Activated CD4-positive, CD25-positive, alpha-beta regulatory T cell treated with anti-CD3 and anti-CD28 coated beads, Interleukin-2, amount 50 U/mL, for 24 hours (primary cell): ENCODE measurements around the gene CEMIP2.

Experiments used
- ATAC-seq, 2 donors: fragments of 150-1000 bp; cut with Tn5 transposase; one replicate each; pipeline ENCODE4 v1.10.0; 2021; ENCODE audit warnings: mild to moderate bottlenecking in 1 of 2, moderate library complexity in 1 of 2

CEMIP2 gene

DNA sequence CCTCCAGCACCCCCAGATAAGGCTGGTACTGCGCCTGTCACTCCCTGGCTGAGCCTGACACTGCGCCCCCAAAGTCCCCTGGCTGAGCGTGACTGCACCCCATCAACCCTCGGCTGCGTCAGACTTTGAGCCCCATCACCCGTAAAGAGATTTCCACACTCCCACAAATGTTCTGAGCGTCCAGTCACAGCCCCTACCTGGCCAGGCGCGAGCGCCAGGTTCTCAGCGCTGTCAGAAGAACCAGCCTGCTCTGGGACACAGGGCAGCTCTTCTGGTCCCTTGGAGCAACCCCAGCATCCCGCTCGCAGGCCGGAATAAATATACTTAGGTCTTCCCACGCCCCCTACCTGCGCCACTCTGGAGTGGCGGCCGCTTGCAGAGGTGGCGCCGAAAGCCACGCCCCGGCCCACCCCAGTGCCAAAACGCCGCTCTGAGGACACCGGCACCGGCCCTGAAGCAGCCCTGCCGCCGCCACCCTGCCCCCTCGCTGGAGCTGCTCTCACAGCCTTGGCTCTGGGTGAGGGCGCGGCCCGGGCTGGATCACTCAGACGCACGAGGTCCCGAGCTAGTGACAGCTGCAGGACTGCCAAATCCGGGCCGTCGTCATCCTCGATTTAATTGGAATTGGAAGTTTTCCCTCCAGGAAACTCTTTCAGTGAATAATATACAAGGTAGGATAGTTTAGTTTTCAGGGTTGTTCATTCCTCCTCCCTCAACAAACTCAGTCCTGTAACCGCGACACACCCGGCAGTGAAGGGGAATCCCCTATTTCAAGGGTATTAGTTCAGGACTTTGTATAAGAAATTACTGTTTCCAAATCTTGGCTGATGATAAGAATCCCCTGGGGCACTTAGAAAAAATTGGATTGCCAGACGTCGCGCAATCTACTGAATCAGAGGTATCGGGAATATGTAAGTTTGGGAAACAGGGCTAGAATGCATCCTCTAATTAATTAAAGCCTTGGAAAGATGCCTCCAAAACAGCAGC lies 1.2 kb upstream of the CEMIP2 start:
- peak; percentile 11 to 14 for ATAC-seq

DNA sequence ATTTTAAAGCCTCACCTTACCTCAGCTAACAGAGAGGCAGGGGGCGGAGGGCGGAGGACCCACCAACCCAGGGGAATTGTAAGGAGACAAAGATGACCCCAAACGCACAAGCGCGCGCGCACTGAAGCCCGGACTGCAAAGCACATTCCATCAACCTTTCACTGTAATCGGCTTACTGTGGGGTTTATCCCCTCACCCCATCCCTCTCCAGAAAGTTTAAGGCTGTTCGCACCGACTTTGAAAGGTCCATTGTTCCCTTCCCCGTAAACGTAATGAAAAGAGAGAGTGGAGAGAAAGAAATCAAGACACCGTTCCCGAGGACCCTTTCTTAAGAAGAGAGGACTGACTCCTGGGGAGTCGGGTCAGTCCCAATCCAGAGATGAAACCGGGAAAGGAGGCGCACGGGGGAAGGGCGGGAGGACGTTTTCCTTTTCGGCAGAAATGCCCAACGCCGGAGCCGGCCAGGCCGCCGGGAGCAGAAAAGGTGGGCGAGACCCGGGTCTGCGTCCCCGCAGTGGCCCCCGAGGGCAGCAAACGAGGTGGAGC lies 464 bp downstream of the CEMIP2 start:
- no peak for ATAC-seq

DNA sequence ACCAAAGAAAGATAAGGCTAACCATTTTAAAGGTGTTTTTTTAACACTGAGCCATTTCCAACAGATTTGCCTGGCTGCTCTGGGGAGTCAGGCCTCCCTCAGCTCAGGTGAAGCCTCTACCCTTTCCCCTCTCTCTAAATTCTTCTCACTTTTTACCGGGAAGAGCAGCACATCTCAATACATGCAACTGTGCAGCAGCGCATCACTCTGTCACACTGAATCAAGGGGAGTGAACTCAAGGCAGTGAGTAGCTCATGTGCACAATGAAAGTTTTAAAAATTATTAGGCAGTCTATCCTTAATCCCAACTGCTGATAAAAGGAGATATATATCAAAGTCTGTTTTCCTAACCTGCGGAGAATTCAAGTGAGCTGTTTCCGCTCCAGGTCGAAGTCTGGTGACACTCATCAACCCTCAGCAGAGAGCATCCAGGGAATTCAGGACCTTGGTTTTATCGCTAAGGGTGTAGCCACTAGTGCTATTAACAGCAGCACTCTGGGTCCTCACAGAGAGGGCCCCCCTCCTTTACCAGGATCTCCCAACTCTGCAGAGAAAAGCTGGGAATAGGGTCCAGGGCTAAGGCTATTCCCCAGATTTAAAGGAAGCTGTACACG lies 1.0 kb downstream of the CEMIP2 start:
- no peak for ATAC-seq

DNA sequence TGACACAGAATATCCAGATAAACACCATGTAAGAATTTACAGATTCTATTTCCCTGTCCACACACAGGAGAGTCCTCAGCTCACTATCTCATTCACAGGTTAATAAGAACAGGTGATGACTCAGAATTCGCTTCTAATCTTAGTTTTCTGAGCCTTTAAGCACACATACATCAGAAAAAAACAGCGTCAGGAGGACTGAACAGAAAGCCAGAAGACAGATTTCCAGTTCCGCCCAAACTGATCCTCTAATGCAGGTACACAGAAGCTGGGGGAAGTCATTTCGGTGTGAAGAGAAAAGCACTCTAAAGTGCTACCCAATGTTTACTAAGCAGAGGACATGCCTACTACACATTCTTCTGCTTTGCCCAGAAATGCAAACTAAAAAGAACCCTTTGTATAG lies 1.6 kb downstream of the CEMIP2 start:
- peak; percentile 42 to 50 for ATAC-seq

DNA sequence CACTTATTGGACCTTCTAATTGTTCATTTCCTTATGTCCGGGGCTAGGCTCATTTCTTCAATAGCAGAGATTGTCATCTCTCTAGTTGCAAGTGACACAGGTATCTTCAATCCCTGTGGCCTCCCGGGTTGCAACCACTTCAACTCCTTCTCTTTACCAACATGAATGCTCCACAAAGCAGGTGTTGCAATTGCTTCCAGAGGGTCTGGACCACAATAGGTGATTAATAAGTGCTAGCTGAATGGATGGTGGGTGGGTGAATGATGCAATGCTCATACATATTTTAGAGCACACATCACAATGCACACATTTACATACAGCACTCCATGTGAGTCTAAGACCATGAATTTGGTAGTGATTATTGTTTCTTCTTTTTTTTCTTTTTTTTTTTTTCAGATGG lies 2.6 kb downstream of the CEMIP2 start:
- peak in 1 of 2 donors; percentile 2 for ATAC-seq

DNA sequence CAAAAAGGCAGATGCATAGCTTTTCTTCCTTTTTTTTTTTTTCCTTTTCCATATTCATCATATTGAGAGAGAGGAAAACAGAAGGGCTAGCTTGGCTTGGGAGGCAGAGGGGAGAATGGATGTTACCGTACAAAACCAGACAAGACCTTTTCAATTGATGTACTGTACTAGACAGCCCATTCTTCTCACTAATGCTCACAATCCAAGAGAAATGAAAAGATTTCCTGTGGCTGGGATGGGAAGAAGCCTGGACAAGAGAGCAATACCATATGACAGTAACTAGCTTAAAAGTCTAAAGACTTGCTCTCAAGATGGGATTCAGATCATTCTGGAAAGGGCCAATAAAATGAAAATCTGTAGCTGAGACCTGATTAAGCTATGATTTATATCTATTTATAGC lies 3.4 kb downstream of the CEMIP2 start:
- ATAC-seq: no peak

DNA sequence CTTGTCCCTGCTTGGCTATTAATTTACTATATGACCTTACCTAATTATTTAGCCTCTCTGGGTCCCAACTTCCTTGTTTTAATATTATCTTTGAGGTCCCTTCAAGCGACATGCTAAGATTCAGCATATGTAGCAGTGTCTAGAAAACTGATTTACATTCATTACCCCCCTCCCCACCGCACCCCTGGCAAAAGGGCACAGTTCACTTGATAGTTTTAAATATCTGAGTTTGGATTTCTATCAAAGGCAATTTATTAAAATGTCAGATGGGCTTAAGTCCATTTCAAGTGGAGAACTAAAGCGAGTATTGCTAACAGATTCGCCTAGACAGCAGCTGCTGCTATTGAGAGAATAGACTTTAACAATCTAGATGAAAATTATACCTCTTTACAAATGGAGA lies 3.9 kb downstream of the CEMIP2 start:
- ATAC-seq: no peak

DNA sequence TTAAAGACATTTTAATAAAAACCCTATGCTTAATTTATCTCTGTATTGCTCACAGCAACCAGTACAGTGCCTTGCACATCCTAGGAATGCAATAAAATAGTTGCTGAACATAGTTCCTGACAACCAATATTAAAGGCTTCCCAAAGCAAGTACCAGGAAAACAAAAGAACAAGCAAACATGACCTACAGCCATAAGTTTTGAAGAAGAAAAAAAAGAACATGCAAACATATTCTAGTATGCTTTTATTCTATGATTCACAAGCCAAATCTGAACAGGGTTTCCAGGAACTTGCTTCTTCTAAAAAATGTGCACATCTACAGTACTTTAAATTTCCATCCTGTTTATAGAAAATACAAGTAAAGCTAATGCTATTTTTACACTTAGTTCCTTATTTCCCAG lies 4.5 kb downstream of the CEMIP2 start:
- ATAC-seq: no peak

DNA sequence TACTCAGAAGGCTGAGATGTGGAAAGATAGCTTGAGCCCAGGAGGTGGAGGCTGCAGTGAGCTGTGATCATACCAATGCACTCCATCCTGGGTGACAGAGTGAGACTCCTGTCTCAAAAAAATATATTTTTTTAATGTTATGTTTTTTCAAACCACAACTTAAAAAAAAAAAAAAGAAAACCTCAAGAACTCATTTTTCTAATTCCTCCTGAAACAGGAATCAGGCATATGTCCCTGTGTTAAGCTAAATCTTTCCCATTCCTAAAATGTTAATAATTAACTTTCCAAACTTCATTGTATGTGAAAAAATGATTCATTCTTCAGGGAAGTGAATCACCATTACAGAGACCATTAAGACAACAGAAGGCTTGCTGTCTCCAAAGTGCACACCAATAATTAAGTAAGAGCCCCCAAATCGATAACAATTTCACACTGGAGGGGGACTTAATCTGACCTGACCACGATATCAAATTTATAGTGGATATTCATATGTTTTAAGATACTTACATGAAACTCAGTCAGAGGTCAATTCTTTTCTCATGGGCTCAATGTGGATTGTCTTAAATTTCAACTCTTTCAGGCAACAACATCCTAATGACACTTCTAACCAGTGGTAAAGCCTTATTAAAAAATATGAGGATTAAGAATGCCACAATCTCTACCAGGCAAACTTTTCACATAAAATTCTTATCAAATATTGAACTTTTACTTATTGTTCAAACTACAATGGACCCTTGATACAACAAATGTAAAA lies 5.2 kb downstream of the CEMIP2 start:
- ATAC-seq: no peak

DNA sequence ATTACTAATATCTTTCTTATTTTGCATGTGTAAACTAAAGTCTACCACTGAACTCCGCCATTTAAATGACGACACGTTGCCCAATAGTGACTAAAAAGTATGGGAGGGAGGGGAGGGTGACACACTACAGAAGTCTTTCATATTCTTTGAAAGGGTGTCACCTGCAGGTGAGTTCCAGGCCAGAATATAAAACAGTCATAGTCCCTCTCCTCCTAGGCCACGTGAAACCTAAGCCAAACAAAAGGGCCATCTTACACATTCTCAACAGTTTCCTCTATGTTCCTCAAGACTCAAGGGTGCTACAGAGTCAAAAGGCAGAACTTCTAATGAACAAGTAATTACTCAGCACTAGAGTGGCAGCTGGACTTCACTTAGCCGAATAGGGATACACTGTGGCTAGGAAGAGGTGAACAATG lies 6.4 kb downstream of the CEMIP2 start:
- ATAC-seq: peak; percentile 56 to 57

DNA sequence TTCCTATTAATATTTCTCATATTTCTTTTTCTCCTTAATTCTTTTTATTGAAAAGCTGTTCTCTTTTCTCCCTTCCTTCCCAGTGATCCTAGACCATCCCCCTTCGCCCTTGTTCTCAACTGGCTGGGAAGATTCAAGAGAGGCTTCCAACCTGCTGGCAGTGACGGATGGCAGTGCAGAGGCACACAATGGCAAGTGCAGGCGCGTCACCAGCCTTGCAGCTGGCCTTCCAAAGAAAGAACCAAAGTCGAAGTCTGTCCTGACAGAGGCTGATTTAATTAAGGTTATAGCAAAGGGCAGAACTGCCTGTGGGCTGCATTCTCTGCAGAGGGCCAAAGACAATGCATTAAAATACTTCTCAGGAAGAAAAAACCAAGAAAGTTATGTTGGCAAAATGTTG lies 7.4 kb downstream of the CEMIP2 start:
- no peak for ATAC-seq

DNA sequence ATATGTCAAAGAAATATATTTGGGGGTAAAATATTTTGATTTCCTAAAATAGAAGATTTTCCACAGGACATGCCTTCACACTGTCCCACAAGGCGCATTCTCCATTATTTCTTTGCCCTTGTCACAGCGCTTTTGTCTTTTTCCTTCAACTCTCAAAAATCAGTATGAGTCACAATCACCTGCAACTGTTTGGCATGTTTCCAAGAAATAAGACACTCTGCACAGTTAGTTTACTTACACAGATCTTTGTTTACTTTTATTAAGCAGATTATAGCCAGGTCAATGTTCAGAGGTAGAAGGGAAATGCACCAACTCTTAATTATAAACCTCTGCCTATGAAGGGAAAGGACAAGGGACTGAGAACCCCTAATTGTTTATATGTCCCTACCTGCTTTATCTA lies 9.5 kb downstream of the CEMIP2 start:
- ATAC-seq: no peak

DNA sequence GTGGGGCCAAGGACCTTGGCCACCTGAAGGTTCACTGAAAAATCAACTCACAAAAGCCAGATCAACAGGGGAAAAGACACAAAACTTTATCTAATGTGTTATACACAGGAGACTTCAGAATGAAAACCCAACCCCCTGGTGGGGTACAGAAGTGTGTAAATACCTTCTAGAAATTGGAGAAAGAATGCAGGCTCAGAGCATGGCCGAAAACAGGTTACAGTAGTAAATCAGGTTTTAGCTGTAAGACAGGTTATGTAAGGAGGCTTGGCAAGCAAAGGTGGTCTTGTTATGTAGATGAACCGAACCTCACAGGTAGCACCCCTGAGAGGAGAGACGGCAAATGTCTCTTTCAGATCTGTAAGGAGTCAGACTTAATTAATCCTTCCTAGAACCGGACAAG lies 10.0 kb downstream of the CEMIP2 start:
- no peak for ATAC-seq

DNA sequence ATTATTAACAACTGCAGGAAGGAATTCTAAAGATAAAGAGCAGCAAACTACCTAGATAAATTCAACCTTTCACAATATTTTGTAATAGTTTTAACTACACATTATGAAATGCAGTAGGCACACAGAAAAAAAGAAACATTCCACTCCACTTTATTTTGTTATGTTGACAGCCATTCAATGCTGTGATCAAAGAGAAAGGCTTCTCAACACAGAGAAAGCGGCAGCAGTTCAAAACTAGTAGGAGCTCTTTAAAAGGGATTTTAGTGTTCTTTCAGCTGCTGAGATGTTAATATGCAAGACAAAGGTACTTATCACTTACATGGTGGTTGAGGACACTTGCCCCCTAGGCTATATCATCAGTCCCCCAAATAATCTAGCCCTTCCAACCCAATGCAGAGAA lies 11.6 kb downstream of the CEMIP2 start:
- no peak for ATAC-seq

DNA sequence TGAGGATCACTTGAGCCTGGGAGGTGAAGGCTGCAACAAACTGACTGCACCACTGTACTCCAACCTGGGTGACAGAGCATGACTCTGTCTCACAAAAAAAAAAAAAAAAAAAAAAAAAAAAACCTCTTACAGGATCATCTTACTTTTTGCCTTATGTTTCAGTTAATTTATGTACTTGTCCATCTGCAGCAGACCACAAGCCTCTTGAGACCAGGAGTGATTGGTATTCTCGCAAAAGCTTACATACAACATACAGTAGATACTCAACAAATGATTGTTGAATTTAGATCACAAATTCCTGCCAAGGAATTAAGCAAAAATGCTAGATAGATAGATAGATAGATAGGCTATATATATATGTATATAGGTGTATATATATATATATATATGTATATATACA lies 12.4 kb downstream of the CEMIP2 start:
- no peak for ATAC-seq

DNA sequence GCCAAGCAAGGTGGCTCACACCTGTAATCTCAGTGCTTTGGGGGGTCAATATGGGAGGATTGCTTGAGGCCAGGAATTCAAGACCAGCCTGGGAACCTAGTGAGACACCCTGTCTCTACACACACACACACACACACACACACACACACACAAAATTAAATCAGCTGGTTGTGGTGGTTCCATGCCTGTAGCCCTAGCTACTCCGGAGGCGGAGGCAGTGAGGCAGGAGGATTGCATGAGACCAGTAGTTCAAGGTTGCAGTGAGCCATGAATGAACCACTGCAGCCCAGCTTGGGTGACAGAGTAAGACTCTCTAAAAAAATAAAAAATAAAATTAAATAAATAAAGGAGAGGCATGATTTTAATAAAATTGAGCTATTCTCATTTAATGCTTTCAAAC lies 13.1 kb downstream of the CEMIP2 start:
- no peak for ATAC-seq

DNA sequence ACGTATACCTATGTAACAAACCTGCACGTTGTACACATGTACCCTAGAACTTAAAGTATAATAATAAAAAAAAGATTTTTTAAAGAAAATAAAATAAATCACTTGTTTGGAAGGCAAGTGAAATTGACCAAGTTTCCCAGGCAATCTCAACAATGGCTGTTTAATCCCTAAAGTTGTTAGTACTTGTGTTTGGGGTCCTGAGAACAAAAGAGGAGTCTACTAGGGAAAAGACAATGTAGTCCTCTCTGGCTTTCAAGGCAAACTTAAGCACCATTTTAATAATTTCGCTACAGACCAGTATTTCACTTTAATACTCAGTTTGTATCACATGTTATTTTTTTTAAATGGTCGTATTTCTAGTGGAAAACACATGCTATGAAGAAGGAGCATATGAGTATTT lies 14.2 kb downstream of the CEMIP2 start:
- no peak for ATAC-seq

DNA sequence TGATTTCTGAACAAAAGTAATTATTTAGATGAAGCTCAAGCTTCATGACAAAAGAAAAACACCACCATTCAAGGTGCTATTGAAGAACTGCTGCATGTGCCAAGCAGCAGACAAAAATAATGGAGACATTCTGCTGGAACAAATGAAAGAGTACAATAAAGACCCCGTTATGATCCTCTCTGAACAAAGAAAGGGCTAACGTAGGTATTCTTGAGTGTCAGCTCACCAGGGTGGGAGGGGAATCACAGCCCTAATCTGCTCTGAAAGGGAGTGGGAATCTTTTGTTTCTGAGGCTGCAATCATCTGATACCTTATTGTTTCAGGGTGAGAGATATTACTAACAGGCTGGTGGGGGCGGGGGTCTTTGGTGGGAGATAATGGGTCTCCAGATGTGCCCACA lies 15.4 kb downstream of the CEMIP2 start:
- no peak for ATAC-seq

DNA sequence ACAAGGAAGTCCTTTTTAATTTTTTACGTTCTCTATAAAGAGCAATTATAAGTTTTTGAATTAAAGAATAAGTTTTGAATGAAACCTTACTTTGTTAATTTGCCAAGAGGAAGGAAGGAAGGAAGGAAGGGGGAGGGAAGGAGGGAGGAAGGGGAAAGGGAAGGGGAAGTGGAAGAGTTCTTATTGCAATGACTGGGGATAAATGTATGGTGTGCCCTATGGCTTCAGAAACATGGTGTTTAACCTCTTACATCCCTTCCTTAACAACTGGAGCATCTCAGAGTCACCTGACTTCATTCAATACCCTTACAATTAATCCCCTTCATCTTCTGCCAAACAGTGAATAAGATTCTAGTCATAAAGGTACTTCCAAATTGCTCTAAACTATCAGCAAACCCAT lies 16.0 kb downstream of the CEMIP2 start:
- ATAC-seq: no peak

DNA sequence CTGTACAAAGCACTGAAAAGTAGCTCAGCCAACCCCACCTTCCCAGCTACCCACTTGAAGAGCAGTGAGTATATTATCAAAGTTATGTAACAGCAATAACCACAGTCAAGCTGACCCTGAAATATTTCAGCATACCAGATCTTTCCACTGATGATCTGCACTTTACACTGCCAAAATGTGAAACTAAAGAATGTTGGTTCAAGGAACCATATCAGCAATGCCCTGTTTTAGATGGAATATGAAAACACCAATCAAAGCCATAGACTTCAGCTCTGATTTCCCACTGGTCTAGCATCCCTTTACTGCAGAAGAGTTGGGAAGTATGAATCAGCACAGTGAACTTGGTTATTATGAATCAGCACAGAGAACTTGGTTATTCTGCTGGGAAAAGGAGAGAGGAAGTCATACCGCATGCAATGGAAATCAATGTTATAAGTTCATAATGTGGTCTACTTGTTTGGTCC lies 20.0 kb downstream of the CEMIP2 start:
- no peak for ATAC-seq

DNA sequence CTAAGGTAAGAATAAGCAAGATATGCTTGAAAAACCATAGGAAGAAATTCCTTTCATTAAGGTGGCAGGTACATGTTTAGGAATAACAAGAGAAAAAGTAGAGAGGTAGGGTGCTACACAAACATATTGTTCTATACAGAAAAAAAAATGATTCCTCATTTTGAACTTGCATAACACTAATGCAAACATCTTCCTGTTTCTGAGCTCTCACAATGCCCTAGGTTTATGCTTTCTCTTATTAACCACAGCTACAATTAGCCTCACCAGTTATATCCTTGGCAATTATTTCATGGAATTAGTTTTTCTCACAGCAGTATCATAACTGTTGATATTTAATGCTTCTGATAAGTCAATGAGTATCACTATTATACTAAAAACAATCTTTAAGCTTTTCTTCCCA lies 20.7 kb downstream of the CEMIP2 start:
- no peak for ATAC-seq

DNA sequence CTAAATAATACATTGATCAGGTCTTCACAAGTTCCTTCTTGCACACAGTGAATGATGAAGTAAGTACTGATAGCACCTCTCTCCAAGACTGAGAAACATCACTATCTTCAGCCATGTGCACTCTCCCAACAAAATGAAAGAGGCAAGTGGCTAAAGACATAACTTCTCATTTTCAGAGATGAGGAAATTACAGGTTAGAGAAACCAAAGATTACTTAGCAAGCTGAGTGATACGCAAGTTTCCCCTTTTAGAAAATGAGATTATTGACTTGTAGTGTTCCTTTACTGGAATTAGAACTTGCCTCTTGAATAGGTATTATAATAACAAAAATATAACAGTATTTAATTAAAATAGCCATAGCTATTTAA lies 21.6 kb downstream of the CEMIP2 start:
- ATAC-seq: no peak
